ENCODE results near the gene PSMD2.
A peak's percentile ranks its signal among the peaks of the same experiment; 100 is the strongest.

The PSMD2 gene

DNA sequence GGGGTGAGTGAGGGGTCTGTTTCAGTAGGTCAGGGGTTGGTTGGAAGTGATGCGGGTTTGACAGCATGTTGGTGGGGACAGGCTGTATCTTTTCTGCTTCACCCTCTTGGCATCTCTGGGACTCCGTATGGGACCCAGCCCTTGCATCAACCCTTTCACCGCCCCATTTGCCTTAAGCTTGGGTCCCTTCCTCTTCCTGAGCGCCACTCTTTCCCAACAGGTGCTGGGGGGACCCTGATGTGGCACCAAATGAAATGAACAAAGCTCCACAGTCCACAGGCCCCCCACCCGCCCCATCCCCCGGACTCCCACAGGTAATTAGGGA lies 16.5 kb downstream of the PSMD2 start:
- Histone ChIP-seq H3K9ac (peak overlapping the region; percentile 95), H3K4me2 (peak overlapping the region; percentile 95), H4K20me1 (peaks cover 57% of the 10 kb centered on the region), H3K9me3 (no peaks in the 10 kb centered on the region), H3K4me3 (peak overlapping the region; percentile 86), H3K36me3 (peaks cover 47% of the 10 kb centered on the region), H3K27me3 (no peaks in the 10 kb centered on the region), H3K4me1 (peaks cover 46% of the 10 kb centered on the region), H3K27ac (peak overlapping the region; percentile 98)
- no peak for TF ChIP-seq Cebpa-rat (IDR thresholded peaks at IDR 0.05)

DNA sequence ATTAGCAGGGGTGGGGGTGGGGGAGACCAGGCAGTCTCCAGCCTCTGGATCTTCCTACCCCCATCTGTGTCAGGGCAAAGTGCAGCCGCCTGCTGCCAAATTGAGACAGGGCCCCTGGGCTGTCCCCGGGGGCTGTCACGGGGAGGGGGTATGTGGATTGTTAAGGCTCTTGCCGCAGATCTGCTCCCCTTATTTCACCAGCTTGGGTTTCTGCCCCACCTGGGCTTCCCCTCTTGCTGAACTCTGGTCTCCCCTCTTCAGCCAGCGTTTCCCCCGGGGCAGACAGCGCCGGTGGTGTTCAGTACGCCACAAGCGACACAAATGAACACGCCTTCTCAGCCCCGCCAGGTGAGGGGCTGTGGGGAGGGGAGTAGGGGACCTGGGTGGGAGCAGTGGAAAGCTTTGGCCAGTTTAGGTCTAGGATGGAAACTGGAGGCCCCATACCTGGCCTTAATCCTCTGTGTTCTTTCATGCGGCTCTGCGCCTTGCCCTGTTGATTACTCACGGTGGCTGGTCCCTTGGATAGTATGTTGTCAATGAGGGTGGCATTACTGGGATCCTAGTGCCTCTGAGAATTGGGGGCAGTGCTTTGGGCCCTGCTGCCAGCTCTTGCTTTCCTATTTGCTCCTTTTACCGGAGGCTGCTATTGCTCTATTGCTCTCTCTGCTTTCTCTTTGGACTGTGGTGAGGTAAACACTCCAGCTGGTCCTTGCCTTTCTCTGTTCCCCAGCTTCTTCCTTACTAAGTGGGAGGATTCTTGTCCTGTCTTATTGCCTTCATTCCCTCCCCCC lies 17.0 kb downstream of the PSMD2 start:
- H3K27ac ChIP-seq: peak overlapping the region; percentile 98
- no peak for TF ChIP-seq Cebpa-rat (IDR thresholded peaks at IDR 0.05)
- peaks cover 62% of the 10 kb centered on the region for H4K20me1 ChIP-seq
- no peaks in the 10 kb centered on the region for H3K9me3 ChIP-seq
- H3K4me1 ChIP-seq: peaks cover 46% of the 10 kb centered on the region
- H3K4me2 ChIP-seq: peak overlapping the region; percentile 95
- H3K4me3 ChIP-seq: peak overlapping the region; percentile 86
- H3K27me3 ChIP-seq: no peaks in the 10 kb centered on the region
- H3K36me3 ChIP-seq: peaks cover 52% of the 10 kb centered on the region
- peak overlapping the region; percentile 95 for H3K9ac ChIP-seq

DNA sequence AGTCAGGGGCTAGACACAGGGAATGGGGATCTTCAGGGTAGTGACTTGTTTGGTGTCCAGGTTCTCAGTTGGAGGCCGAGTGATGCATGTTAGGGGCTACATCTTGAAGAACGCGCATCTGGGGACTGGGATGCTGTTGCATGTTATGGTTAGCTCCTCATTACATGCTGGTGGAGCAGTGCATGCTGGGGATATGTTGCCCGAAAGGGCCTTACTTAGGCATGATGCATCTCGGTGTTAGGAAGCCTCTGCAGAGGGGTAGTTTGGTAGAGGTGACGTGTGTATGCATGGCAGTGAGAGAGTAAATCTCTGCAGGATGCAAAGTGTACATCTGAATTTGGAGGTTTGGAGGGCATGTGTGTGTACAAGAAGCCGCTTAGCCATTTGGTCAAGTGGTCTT lies 17.8 kb downstream of the PSMD2 start:
- Histone ChIP-seq H3K36me3 (peaks cover 60% of the 10 kb centered on the region), H3K27me3 (no peaks in the 10 kb centered on the region), H3K9me3 (no peaks in the 10 kb centered on the region), H3K27ac (no peak overlapping the region), H3K4me1 (peaks cover 46% of the 10 kb centered on the region), H3K9ac (peak overlapping the region; percentile 95), H4K20me1 (peaks cover 69% of the 10 kb centered on the region), H3K4me3 (0 out of 2 replicates have a peak overlapping the region, but pooled peaks have one; percentile 86), H3K4me2 (peak overlapping the region; percentile 95)
- TF ChIP-seq Cebpa-rat (IDR thresholded peaks at IDR 0.05): no peak

DNA sequence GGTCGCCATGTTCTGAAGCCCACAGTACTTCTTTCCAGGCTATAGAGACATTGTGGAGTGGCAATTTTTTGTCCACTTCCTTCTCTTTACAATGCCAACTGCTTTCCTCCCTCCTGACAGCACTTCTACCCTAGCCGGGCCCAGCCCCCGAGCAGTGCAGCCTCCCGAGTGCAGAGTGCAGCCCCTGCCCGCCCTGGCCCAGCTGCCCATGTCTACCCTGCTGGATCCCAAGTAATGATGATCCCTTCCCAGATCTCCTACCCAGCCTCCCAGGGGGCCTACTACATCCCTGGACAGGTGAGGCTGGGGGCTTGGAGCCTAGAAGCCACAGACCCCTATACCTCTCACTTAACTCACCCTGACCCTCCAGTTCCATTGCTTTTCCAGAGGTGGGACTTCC lies 18.2 kb downstream of the PSMD2 start:
- Histone ChIP-seq H3K4me2 (peak overlapping the region; percentile 95), H3K4me1 (peaks cover 46% of the 10 kb centered on the region), H3K27me3 (no peaks in the 10 kb centered on the region), H4K20me1 (peaks cover 73% of the 10 kb centered on the region), H3K4me3 (no peak overlapping the region), H3K27ac (no peak overlapping the region), H3K9me3 (no peaks in the 10 kb centered on the region), H3K36me3 (peaks cover 64% of the 10 kb centered on the region), H3K9ac (no peak overlapping the region; the same call in 1 of the 2 replicates)
- TF ChIP-seq Cebpa-rat (IDR thresholded peaks at IDR 0.05): no peak

DNA sequence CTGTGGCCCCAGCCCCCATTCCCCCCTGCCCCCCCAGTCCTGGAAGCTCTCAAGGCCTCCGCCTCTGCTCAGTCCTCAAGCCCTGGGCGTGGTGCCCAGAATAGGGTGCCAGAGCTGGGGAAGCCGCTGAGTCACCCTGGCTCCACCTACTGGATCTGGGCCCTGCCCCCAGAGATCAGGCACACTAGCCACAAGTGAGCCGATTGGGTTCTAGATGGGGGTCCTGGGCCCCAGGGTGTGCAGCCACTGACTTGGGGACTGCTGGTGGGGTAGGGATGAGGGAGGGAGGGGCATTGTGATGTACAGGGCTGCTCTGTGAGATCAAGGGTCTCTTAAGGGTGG lies 21.0 kb downstream of the PSMD2 start:
- Histone ChIP-seq H3K4me3 (no peak overlapping the region), H4K20me1 (peaks cover 100% of the 10 kb centered on the region), H3K9ac (no peak overlapping the region), H3K27ac (no peak overlapping the region), H3K36me3 (peaks cover 92% of the 10 kb centered on the region), H3K4me2 (no peak overlapping the region), H3K27me3 (no peaks in the 10 kb centered on the region), H3K9me3 (no peaks in the 10 kb centered on the region), H3K4me1 (peaks cover 41% of the 10 kb centered on the region)
- TF ChIP-seq Cebpa-rat (IDR thresholded peaks at IDR 0.05): no peak

DNA sequence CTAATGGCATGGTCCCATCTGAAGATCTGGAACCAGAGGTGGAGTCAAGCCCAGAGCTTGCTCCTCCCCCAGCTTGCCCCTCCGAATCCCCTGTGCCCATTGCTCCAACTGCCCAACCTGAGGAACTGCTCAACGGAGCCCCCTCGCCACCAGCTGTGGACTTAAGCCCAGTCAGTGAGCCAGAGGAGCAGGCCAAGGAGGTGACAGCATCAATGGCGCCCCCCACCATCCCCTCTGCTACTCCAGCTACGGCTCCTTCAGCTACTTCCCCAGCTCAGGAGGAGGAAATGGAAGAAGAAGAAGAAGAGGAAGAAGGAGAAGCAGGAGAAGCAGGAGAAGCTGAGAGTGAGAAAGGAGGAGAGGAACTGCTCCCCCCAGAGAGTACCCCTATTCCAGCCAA lies 22.6 kb downstream of the PSMD2 start:
- H3K27ac ChIP-seq: no peak overlapping the region
- H3K4me1 ChIP-seq: peaks cover 31% of the 10 kb centered on the region

DNA sequence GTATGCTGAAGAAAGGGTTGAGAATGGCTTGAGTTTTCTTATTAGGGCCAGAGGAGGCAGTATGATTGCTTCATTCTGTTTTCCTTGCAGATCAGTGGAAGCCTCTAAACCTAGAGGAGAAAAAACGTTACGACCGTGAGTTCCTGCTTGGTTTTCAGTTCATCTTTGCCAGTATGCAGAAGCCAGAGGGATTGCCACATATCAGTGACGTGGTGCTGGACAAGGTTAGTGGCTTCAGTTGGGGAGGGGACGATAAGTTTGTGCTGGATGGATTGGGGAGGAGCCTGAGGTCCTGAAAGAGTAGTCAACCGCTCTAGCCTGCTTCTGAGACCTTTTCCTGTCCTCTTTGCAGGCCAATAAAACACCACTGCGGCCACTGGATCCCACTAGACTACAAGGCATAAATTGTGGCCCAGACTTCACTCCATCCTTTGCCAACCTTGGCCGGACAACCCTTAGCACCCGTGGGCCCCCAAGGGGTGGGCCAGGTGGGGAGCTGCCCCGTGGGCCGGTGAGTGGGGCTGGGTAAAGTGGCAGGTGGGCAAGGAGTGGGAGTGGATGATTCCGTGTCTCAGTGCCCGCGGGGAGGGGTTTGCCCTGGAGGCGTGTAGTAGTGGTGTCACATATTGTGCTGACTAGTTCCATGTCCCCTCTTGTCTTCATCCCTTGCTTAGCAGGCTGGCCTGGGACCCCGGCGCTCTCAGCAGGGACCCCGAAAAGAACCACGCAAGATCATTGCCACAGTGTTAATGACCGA lies 23.9 kb downstream of the PSMD2 start:
- no peaks in the 10 kb centered on the region for H3K27me3 ChIP-seq
- peaks cover 100% of the 10 kb centered on the region for H4K20me1 ChIP-seq
- H3K4me1 ChIP-seq: peaks cover 19% of the 10 kb centered on the region
- no peak overlapping the region for H3K4me2 ChIP-seq
- H3K36me3 ChIP-seq: peaks cover 99% of the 10 kb centered on the region
- TF ChIP-seq Cebpa-rat (IDR thresholded peaks at IDR 0.05): no peak
- no peaks in the 10 kb centered on the region for H3K9me3 ChIP-seq
- no peak overlapping the region for H3K4me3 ChIP-seq
- H3K27ac ChIP-seq: no peak overlapping the region
- no peak overlapping the region for H3K9ac ChIP-seq

More for the DNA sequence above, 22.6 kb downstream of the PSMD2 start:
- Histone ChIP-seq H3K27me3 (no peaks in the 10 kb centered on the region), H3K4me3 (no peak overlapping the region), H3K36me3 (peaks cover 99% of the 10 kb centered on the region), H3K9me3 (no peaks in the 10 kb centered on the region), H3K4me2 (no peak overlapping the region), H3K9ac (no peak overlapping the region), H4K20me1 (peaks cover 100% of the 10 kb centered on the region)
- no peak for TF ChIP-seq Cebpa-rat (IDR thresholded peaks at IDR 0.05)

DNA sequence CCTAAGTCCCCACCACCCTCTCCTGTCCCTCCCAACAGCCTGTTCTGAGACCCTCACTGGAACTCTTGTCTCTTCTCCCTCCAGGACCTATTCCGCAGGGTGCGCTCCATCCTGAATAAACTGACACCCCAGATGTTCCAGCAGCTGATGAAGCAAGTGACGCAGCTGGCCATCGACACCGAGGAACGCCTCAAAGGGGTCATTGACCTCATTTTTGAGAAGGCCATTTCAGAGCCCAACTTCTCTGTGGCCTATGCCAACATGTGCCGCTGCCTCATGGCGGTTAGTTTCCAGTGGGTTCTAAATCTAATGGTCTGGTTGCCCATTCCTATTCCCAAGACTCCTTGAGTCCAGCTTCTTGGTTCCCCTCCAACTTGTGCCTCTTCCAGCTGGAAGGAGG lies 24.7 kb downstream of the PSMD2 start:
- no peak overlapping the region for H3K4me3 ChIP-seq
- H3K4me2 ChIP-seq: no peak overlapping the region
- no peak overlapping the region for H3K9ac ChIP-seq
- H3K9me3 ChIP-seq: no peaks in the 10 kb centered on the region
- peaks cover 11% of the 10 kb centered on the region for H3K4me1 ChIP-seq
- no peaks in the 10 kb centered on the region for H3K27me3 ChIP-seq
- H3K36me3 ChIP-seq: peaks cover 99% of the 10 kb centered on the region
- no peak overlapping the region for H3K27ac ChIP-seq
- peaks cover 100% of the 10 kb centered on the region for H4K20me1 ChIP-seq
- TF ChIP-seq Cebpa-rat (IDR thresholded peaks at IDR 0.05): no peak

DNA sequence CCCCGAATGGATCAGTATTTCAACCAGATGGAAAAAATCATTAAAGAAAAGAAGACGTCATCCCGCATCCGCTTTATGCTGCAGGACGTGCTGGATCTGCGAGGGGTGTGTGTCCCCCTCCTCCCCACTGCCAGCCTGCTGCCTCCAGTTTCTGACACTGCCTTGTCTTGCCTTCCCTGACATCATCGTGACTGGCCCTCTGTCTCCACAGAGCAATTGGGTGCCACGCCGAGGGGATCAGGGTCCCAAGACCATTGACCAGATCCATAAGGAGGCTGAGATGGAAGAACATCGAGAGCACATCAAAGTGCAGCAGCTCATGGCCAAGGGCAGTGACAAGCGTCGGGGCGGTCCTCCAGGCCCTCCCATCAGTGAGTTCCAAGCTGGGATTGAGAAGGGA lies 26.2 kb downstream of the PSMD2 start:
- TF ChIP-seq Cebpa-rat (IDR thresholded peaks at IDR 0.05): no peak
- peaks cover 100% of the 10 kb centered on the region for H4K20me1 ChIP-seq
- H3K4me1 ChIP-seq: no peaks in the 10 kb centered on the region

DNA sequence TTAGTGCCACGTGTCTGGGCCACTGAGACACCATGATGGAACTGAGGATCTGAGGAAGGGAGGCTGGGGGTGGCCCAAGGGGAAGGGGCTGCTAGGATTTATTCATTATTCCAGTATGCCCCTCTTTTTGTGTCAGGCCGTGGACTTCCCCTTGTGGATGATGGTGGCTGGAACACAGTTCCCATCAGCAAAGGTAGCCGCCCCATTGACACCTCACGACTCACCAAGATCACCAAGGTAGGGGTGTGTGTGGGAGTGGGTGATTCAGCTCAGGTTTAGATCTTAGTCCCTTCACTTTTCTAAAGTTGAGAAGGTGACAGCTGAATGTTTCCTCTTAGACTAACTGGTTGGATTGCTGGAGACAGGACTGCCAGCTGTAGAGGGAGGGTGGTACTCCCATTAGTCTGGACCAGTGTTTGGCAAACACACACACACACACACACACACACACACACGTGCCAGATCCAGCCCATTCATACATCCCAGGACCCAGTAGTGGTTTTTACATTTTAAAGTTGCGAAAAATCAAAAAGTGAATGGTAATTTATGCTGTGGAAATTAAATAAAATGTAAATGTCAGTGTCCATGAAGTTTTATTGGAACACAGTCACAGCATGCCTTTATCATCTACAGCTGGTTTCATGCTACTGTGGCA lies 26.8 kb downstream of the PSMD2 start:
- no peaks in the 10 kb centered on the region for H3K27me3 ChIP-seq
- H3K36me3 ChIP-seq: peaks cover 100% of the 10 kb centered on the region
- no peaks in the 10 kb centered on the region for H3K9me3 ChIP-seq
- TF ChIP-seq Cebpa-rat (IDR thresholded peaks at IDR 0.05): no peak
- H3K9ac ChIP-seq: no peak overlapping the region
- H4K20me1 ChIP-seq: peaks cover 100% of the 10 kb centered on the region
- no peak overlapping the region for H3K4me2 ChIP-seq
- no peak overlapping the region for H3K4me3 ChIP-seq
- H3K4me1 ChIP-seq: no peaks in the 10 kb centered on the region
- no peak overlapping the region for H3K27ac ChIP-seq

More for the DNA sequence above, 26.2 kb downstream of the PSMD2 start:
- H3K4me2 ChIP-seq: no peak overlapping the region
- H3K9ac ChIP-seq: no peak overlapping the region
- H3K27ac ChIP-seq: no peak overlapping the region
- no peaks in the 10 kb centered on the region for H3K27me3 ChIP-seq
- H3K4me3 ChIP-seq: no peak overlapping the region
- H3K36me3 ChIP-seq: peaks cover 100% of the 10 kb centered on the region
- no peaks in the 10 kb centered on the region for H3K9me3 ChIP-seq

Measured in BLaER1 (cell line).